ENCODE data around the gene SYTL3.

GRCh38 chr6:158758941-158759479 is 109.2 kb downstream of the SYTL3 start:
- TF ChIP-seq CTCF (IDR thresholded peaks at IDR 0.05): no peak
- no peak for TF ChIP-seq POLR2A (IDR thresholded peaks at IDR 0.05)

All from suprapubic skin (tissue), 3 donors.